ENCODE measurements around the gene CLTC.

- TF ChIP-seq CEBPB (IDR thresholded peaks at IDR 0.05) (no peak), USF2 (IDR thresholded peaks at IDR 0.05) (no peak)
Measured at GRCh38 chr17:59626756-59627155, 7.1 kb downstream of the CLTC start.
